Rectal smooth muscle tissue (tissue), 1 donor: ENCODE measurements around the gene VPS4A.
A peak's percentile ranks its signal among the peaks of the same experiment; 100 is the strongest.

ENCODE experiments used
- H3K27ac ChIP-seq: one replicate; pipeline ENCODE4 v1.7.0; 2013; ENCODE audit warnings: low read depth, low read length, inconsistent platforms
- H3K27me3 ChIP-seq: one replicate; pipeline ENCODE4 v1.7.0; 2013; ENCODE audit warnings: low read length; ENCODE audit not compliant: control insufficient read depth, insufficient read depth
- H3K36me3 ChIP-seq: one replicate; pipeline ENCODE4 v1.7.0; 2013; ENCODE audit warnings: low read length; ENCODE audit not compliant: control insufficient read depth, insufficient read depth
- H3K4me1 ChIP-seq: one replicate; pipeline ENCODE4 v1.7.0; 2013; ENCODE audit warnings: low read length; ENCODE audit not compliant: control insufficient read depth, insufficient read depth
- H3K4me3 ChIP-seq: one replicate; pipeline ENCODE4 v1.7.0; 2013; ENCODE audit warnings: low read length
- H3K9ac ChIP-seq: one replicate; pipeline ENCODE4 v1.7.0; 2013; ENCODE audit warnings: low read length

Gene VPS4A

GRCh38 chr16:69310653-69311532 lies at the start of gene VPS4A:
Gene VPS4A (plus strand): TSS chr16:69311350. CDS start chr16:69311512, 162 bp downstream.
- Histone ChIP-seq H3K4me3 (peak within 1 kb of the TSS; percentile 89), H3K36me3 (peaks cover 4% of the 10 kb centered on the region), H3K27ac (peak within 1 kb of the TSS; percentile 83), H3K27me3 (no peaks in the 10 kb centered on the region), H3K4me1 (peaks cover 5% of the 10 kb centered on the region), H3K9ac (peak within 1 kb of the TSS; percentile 46)

DNA sequence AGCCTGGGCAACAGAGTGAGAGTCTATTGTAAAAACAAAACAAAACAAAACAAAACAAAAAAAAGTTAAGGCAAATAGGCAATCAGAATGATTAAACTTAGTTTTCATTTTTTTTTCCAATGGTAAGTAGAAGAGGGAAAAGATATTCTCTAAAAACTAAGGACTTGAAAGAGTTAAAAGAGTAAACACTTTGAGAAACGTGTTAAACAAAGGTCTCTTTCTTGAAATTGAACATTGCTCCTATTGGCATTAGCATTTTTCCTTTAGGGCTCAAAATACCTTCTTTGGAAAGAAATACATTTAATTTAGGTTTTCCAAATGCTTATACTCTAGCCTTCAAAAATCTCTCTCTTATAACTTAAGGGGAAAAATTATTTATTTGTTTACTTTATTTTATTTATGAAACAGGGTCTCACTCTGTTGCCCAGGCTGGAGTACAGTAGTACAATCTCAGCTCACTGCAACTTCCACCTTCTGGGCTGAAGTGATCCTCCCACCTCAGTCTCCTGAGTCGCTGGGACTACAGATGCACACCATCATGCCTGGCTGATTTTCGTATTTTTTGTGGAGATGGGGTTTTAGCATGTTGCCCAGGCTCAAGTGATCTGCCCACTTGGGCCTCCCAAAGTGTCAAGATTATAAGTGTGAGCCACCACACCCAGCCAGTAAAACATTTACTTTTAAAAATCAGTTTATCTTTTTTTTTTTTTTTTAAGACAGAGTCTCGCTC lies 44.7 kb upstream of the VPS4A start:
- H3K27me3 ChIP-seq, result no peaks in the 10 kb centered on the region
- H3K9ac ChIP-seq, result no peak overlapping the region
- H3K27ac ChIP-seq, result no peak overlapping the region
- peaks cover 3% of the 10 kb centered on the region for H3K36me3 ChIP-seq
- no peak overlapping the region for H3K4me3 ChIP-seq
- H3K4me1 ChIP-seq, result no peaks in the 10 kb centered on the region

GRCh38 chr16:69267633-69268032 lies 43.5 kb upstream of the VPS4A start:
- no peak overlapping the region for H3K27ac ChIP-seq
- peaks cover 3% of the 10 kb centered on the region for H3K36me3 ChIP-seq
- H3K27me3 ChIP-seq, result no peaks in the 10 kb centered on the region
- H3K4me1 ChIP-seq, result no peaks in the 10 kb centered on the region
- H3K4me3 ChIP-seq, result no peak overlapping the region
- H3K9ac ChIP-seq, result no peak overlapping the region

- Histone ChIP-seq H3K27me3 (no peaks in the 10 kb centered on the region), H3K27ac (no peak overlapping the region), H3K4me3 (no peak overlapping the region), H3K9ac (no peak overlapping the region), H3K4me1 (no peaks in the 10 kb centered on the region), H3K36me3 (peaks cover 3% of the 10 kb centered on the region)
Observed at GRCh38 chr16:69270395-69270794, 40.8 kb upstream of the VPS4A start.

GRCh38 chr16:69270831-69271230 lies 40.3 kb upstream of the VPS4A start:
- Histone ChIP-seq H3K27me3 (no peaks in the 10 kb centered on the region), H3K36me3 (peaks cover 3% of the 10 kb centered on the region), H3K9ac (no peak overlapping the region), H3K27ac (no peak overlapping the region), H3K4me3 (no peak overlapping the region), H3K4me1 (peaks cover 2% of the 10 kb centered on the region)

DNA sequence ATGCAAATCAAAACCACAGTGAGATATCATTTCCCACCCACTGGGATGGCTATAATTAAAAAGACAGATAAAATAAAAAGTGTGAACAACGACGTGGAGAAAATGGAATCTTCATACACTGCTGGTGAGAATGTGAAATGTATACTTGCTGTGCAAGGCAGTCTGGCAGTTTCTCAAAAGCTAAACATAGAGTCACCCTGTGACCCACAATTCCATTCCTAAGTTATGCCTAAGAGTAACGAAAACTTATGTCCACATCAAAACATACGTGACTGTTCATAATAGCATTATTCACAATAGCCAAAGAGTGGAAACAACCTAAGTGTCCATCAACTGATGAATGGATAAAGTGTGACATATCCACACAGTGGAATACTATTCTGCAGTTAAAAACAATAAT lies 38.1 kb upstream of the VPS4A start:
- peaks cover 3% of the 10 kb centered on the region for H3K36me3 ChIP-seq

DNA sequence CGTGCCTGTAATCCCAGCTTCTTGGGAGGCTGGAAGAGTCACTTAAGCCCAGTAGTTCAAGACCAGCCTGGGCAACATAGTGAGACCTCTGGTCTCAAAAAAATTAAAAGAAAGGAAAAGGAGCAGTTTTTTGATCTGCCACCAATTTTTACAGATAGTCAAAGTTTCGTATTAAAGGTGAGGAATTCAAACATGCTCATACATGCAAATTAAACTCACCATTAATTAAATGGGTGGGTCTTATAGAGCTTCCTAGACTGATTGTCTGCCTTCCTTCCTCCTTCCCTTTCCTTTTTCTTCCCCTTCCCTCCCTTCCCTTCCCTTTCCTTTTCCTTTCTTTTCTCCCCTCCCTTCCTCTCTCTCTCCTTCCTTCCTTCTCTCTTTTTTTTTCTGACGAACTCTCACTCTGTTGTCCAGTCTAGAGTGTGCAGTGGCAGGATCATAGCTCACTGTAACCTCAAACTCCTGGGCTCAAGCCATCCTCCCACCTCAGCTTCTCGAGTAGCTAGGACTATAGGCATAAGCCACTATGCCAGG lies 36.4 kb upstream of the VPS4A start:
- Histone ChIP-seq H3K27me3 (no peaks in the 10 kb centered on the region), H3K4me1 (peaks cover 4% of the 10 kb centered on the region), H3K4me3 (no peak overlapping the region), H3K27ac (no peak overlapping the region), H3K36me3 (peaks cover 2% of the 10 kb centered on the region), H3K9ac (no peak overlapping the region)

More for the DNA sequence above, 38.1 kb upstream of the VPS4A start:
- Histone ChIP-seq H3K4me3 (no peak overlapping the region), H3K27ac (no peak overlapping the region), H3K9ac (no peak overlapping the region), H3K4me1 (peaks cover 4% of the 10 kb centered on the region), H3K27me3 (no peaks in the 10 kb centered on the region)

GRCh38 chr16:69276148-69277115 lies 34.7 kb upstream of the VPS4A start:
- Histone ChIP-seq H3K36me3 (no peaks in the 10 kb centered on the region), H3K4me3 (no peak overlapping the region), H3K27me3 (no peaks in the 10 kb centered on the region), H3K27ac (peak overlapping the region; percentile 14), H3K9ac (no peak overlapping the region), H3K4me1 (peaks cover 4% of the 10 kb centered on the region)

GRCh38 chr16:69277413-69277812 lies 33.7 kb upstream of the VPS4A start:
- no peak overlapping the region for H3K27ac ChIP-seq

GRCh38 chr16:69283851-69284250 lies 27.3 kb upstream of the VPS4A start:
- no peak overlapping the region for H3K27ac ChIP-seq
- no peaks in the 10 kb centered on the region for H3K4me1 ChIP-seq
- no peak overlapping the region for H3K4me3 ChIP-seq
- no peaks in the 10 kb centered on the region for H3K27me3 ChIP-seq
- H3K9ac ChIP-seq, result no peak overlapping the region
- H3K36me3 ChIP-seq, result peaks cover 5% of the 10 kb centered on the region

More at GRCh38 chr16:69277413-69277812, 33.7 kb upstream of the VPS4A start:
- Histone ChIP-seq H3K36me3 (no peaks in the 10 kb centered on the region), H3K27me3 (no peaks in the 10 kb centered on the region), H3K4me1 (peaks cover 4% of the 10 kb centered on the region), H3K4me3 (no peak overlapping the region), H3K9ac (no peak overlapping the region)

- Histone ChIP-seq H3K9ac (no peak overlapping the region), H3K4me1 (no peaks in the 10 kb centered on the region), H3K4me3 (no peak overlapping the region), H3K27ac (no peak overlapping the region), H3K27me3 (no peaks in the 10 kb centered on the region), H3K36me3 (peaks cover 5% of the 10 kb centered on the region)
Observed at GRCh38 chr16:69285240-69285639, 25.9 kb upstream of the VPS4A start.
